Smooth muscle cell of the umbilical artery (primary cell): ENCODE results near the gene ARSB. TPM values are rescaled to one million over a fixed set of nuclear protein-coding genes. Genes with fewer than 3 reads are reported as not detected.

Source experiments
- total RNA-seq: library from RNA; depleted of rRNA; stranded (reverse); fragments of >200 nt; gene quantifications from 2 replicates; pipeline ENCODE4 v1.2.3, GENCODE V29; 2014

The ARSB gene
- total RNA-seq: 25.2 and 29.6 TPM in 2 replicates

DNA sequence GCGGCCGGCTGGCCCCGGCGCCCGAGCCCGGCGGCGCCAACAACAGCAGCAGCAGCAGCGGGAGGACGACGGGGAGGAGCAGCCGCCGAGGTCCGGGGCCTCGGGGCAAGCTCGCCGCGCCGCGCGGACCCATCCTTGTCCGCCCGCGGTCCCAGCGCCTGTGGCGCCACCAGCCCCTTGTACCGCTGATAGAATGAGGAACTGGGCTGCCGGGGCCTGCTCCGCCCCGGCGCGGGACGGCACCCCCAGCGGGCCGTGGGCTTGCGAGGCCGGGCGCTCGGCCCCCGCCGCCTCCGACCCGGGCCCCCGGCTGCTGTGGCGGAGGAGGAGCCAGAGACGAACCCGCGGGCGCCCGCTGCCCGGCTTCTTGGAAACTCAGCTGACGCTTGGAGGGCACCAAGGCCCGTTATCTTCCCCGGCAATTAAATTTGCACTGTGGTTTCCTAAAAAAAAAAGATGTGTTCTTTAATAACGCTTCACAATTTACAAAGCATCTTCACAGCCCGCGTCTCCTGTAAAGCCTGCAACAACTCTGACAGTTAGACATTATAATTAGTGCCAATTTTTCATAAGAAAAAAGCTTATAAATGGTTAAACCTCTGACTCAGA is at the start of gene ARSB:
TSS of gene ARSB (minus strand) at position 195 of the 609 bp plus-strand sequence. CDS start at position 133, 62 bp downstream.

Other genes with a start within 250 kb of the ARSB start
- gene DMGDH, start 84.4 kb upstream of the ARSB start, total RNA-seq: 0.30 and 0.37 TPM in 2 replicates
- gene BHMT2, start 84.5 kb upstream of the ARSB start, total RNA-seq: 0.59 and 1.2 TPM in 2 replicates
- gene BHMT, start 126.5 kb upstream of the ARSB start, total RNA-seq: not detected in 2 replicates